Heart left ventricle (tissue), 13 donors: ENCODE results near the gene SCFD2.

Experiments
- CTCF ChIP-seq, 12 donors: fragments of 200-600 bp; sonication (generic) in 4 of 12; IDR thresholded peaks; one replicate each; pipeline versions ENCODE4 v1.5.0 to v1.8.0; 2018 to 2022; ENCODE audit warnings: antibody characterized with exemption in 12 of 12, mild to moderate bottlenecking in 5 of 12
- POLR2A ChIP-seq, 2 donors: fragments of 450-650 bp; IDR thresholded peaks; one replicate each; pipeline ENCODE4 v1.6.1; 2017; ENCODE audit warnings: antibody characterized with exemption in 2 of 2, mild to moderate bottlenecking in 2 of 2, moderate library complexity in 2 of 2
- donor health status: ischemic (EF 13 %, LVEDD 7.1; RV severe dilation, severe dysfunction).
- donor health status: DM: no; HTN: yes; CAD: no.
- donor health status: DM: no; HTN: no; CAD: no.
- donor health status: ischemic (EF 25% LVEDD 6.9; RV normal size, moderate dysfunction).
- donor health status: ischemic (EF 25% LVEDD 5.7; RV mildly dilated, moderate dysfunction).
- donor health status: ischemic (EF 35%, LVEDD 5.7; RV mildly dilated, moderate dysfunction).
- donor health status: nonischemic (EF 11% LVEDD 7.7; RV severe dilation, severe dysfunction).
- donor health status: DM: yes; HTN: yes; CAD: no.
- donor health status: PGD.
- donor health status: ischemic (EF 29% LVEDD 5.4; RV normal size, mild dysfunction).
- donor health status: nonischemic (EF 23%, LVEDD 6.1; RV moderate dilation, normal function).

DNA sequence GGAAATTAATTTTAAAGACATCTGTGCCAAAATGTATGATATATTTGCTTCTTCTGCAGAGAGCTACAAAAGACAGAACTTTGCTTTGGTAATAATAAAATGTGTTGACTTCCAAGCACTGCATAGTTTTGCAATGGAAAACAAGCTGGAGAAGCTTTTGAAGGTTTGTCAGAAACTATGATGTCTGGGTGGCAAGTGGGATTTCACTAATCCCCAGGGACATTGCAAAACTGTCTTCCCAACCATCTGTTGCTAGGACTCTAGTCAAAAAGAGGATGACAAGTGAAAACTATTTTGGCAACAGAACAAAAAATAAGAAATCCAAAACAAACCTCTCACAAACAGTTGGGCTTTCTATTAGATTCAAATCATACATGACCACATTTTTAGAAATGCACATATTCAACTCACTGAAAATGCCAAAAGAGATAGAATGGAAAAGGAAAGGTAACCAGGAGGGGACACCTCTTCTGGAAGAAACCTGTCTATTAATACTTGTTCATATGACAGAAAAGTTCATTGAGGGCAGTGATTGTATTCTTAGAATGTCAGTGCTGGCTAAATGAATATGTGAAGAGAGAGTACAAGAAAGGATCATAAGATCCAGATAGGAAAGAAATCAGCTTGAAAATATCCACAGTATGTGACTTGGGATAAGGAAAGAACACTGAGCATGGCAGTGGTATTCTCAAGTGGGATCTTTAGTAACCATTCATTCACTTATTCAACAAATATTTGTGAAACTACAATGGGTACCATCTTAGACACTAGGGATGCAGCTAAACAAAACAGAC is 275.7 kb downstream of the SCFD2 start:
- TF ChIP-seq CTCF (IDR thresholded peaks at IDR 0.05) = no peak
- no peak for TF ChIP-seq POLR2A (IDR thresholded peaks at IDR 0.05)
